NCI-H2029 treated with DMSO at 0.1 percent for 48 hours (cell line): ENCODE measurements around the gene TBPL2.
"Not testable (repeated sequence)": the region's sequence is repeated elsewhere in the genome, so short reads cannot be mapped to it uniquely, and the experiment has no call there.

ENCODE experiments used
- DNase-seq: peaks from one replicate; lab custom pipeline; 2025; lab: John Stamatoyannopoulos, UW

The TBPL2 gene

DNA sequence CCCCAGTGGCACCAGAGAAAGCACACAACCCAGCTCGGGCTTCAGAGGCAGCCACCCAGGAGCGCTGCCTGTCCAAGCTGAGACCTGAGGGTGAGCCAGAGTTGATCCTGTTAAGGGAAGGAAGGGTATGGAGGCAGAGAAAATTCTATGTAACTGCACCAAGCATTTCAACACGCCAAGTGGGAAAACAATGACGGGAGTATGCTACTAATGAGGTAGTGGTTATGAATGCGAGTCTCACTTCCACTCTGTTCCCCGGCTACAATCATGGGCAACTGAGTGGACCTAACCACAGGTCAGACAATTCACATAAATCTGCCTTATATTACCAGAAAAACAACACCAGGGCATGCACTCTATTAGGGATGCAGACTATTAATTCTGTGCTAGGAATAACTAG is 38.7 kb downstream of the TBPL2 start:
- no peak for DNase-seq

DNA sequence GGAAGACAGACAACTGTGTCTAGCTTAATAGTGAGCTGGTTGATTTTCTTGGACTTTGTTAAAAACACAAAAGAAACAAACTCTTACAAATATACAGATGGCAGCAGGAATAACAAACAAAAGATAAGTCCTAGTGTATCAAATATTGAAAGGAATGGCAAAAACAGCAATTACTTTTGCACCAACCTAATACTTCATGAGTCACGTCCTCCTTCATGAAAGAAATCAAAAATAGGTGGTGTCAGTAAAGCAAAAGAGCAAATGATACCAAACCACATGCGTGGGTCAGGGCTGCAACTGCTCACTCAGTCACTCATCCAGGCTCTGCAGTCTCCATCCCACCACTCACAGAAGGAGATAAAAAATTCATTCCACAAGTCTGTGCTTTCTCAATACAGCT is 40.6 kb downstream of the TBPL2 start:
- DNase-seq: no peak

DNA sequence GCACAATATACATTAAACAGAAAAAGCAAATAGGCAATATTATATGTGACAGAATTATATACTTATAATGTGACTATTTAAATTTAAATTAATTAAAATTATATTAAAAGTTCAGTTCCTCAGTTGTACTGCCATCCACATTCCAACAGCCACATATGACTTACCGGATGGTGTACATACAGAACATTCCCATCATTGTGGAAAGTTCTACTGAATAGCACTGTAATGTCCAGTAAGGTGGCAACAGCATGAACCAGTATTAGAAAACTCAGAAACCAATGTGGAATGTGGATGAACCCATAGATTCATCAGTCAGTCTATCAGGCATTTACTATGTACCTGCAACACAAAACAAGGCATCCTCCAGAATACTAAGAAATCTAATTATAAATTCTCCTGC is 41.2 kb downstream of the TBPL2 start:
- DNase-seq: no peak

DNA sequence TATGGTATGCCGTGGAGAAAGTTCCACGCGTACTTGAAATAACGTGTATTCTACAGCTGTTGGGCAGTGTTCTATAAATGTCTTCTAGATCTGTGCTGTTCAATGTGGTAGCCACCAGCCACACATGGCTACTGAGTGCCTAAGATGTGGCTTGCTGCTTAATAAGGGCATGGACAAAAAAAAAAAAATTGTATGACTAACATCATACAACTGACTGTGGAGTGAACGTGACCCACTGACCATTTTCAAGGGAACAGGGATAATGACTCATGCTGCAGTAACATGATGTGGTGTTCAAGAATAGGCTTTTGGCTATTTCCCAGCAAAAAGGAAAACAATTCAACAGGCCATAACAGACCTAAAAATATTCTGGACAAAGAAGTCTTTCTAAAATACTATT is 41.7 kb downstream of the TBPL2 start:
- no peak for DNase-seq

DNA sequence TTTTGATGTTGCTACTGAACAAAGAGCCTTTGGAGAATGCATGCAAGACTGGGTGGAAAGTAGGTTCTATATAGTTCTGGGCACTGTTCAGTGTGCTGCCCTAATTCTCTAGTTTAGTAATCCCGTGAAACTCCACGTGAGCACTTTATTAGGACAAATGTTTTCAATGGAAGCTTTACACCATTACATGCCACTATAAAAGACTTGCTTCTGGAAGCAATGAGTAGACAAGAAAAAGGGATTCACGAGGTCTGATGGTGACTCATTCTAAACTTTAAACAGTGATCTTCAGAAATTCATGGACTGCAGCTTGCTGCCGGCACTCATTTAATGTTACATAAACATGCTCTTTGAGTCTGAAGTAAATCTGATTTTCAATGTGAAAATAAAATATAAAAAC is 51.1 kb downstream of the TBPL2 start:
- no peak for DNase-seq

DNA sequence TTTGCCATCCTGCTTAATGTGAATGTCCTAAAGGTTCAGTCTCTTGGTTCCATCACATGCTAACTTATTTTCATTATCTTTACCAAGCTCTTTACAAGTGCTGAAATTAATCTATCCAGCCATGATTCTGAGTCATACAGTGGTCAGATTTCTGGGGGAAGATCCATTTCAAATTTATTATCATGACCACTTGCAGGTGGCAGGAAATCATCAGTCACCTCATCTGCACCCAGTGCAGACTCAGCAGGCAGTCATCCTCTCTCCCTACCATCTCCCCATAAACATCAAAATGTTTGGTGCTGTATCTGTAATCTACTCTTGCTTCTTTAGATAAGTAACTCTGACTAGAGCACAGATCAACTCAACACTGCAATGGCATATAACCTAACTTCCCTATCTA is 52.3 kb downstream of the TBPL2 start:
- DNase-seq: no peak

DNA sequence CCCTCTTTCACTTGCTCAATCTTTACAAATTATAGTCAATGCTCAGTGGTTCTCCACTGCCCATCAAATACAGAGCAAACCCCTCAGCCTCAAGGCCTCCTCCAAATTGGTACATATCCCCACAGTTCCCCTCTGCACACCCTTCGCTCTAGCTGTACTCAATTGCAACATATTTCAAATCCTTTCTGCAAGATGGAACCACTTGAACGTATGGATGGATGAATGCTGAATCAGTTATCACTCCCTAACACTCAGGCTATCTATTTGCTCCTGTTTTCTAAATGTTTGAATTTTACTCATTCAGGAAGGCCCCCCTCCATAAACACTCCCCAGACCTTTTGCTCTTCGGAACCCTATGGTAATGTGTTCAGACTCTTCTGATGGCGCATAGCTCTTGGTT is 53.3 kb downstream of the TBPL2 start:
- no peak for DNase-seq

DNA sequence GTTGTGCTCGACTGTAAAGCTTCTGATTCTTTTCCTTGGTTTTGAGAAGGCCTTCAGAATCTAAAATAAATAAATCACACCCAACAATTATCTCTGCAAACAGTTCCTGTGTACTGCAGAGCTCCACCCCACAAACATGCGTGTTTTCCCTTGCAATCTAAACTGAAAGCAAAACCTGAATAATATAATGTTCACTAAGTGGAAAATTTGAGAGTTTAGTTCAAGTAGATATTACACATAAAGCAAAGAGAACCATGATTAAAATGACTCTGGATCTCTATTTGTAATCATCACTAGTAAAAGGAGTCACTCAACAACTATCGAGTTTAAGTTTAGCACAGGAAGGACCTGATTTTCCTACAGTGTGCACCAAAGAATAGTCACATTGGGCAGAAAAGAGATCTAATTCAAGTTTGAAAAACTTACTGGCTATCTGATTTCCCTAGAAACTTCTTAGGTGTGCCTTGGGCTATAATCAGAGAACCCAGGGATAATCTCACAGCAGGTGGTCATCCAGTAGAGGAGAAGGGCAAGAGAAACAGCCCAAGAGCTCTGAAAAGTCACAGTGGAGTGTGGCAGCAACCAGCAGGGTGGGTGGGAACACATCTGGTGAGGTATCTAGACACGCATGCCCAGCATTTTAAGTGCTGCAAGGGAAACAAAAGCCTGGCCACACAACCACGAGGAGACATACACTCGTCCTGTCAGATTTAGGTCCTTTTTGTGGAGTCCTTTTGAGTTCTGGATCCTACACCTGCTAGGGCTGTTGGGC is 54.2 kb downstream of the TBPL2 start:
- no peak for DNase-seq

DNA sequence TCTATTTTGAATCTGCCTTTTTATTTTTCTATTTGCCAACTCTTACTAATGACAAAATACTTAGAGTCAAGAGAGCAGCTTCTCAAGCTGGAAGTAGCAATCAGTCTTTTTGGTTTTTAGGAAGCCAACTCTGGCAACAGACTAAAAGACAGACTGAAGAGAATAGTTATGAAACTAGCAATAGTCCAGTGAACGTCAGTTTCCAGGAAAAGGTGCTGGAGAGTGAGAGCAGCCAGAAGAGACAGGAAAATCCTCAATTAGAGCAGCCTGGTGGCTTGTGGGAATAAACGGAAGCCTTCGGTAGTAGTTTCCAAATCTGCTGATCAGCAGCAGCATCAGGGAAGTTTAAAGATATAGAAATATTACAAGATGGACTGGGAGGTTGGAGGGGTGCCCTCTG is 55.9 kb downstream of the TBPL2 start:
- DNase-seq: no peak

DNA sequence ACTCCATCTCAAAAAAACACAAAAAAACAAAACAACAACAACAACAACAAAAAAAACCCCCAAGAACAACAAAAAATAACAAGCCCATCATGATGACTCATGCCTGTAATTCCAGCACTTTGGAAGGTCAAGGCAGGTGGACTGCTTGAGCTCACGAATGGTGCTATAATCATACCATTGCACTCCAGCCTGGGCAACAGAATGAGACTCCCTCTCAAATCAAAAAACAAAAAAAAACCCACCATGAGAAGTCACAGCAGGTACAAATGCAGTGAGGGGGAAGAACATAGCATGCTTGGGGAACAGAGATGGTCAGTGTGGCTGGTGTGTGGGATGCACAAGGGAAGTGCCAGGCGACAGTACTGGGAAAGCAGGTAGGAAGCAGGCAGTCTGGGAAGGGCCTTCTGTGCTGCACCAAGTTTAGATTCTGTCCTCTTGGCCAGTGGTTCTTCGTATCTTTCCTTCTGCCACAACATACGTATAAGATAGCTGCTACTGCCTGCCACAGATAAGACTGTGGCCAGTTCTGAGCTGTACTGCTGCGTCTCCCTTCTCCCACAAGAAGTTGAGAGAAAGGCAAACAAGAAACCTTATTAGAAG is 56.8 kb downstream of the TBPL2 start:
- no peak for DNase-seq

DNA sequence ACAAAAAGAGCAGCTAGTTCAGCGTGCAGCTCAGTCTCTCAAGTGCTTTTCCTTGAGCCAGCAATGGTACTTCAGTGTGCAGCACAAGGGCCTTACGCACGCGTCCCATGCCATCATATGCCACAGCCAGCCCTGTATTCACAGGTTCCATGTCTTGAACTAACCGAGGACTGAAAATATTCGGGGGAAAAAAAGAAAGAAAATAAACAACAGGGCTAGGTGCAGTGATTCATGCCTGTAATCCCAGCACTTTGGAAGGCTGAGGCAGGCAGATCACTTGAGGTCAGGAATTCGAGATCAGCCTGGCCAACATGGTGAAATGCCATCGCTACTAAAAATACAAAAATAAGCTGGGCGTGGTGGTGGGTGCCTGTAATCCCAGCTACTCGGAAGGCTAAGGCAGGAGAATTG is 57.4 kb downstream of the TBPL2 start:
- not testable (repeated sequence) for DNase-seq

DNA sequence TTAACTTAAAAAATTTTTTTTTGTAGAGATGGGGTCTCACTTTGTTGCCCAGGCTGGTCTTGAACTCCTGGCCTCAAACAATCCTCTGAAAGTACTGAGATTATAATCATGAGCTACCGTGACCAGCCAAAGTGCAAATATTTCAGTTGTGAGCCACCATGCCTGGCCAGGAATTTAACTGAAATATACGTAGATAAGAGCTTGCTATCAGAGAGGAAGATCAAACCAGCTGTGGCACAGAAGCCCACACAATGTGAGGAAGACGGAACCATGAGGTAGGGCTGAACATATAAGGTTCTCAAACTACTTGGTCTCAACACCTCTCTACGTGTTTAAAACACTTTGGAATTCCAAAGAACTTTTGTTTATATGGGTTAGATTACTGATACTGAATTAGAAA is 57.9 kb downstream of the TBPL2 start:
- no peak for DNase-seq

DNA sequence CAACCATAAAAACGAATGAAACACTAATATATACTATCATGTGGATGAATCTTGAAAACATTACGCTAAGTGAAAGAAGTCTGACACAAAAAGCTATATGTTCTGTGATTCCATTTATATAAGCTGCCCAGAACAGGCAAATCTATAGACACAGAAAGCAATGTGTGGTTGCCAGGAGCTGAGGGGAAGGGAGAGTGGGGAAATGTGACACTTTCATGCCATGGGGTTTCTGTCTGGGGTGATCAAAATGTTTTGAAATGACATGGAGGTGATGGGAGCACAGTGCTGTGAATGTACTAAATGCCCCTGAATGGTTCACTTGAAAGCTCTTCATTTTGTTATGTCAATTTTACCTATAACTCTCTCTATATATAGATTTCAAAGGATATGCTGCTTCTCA is 58.9 kb downstream of the TBPL2 start:
- DNase-seq: no peak

DNA sequence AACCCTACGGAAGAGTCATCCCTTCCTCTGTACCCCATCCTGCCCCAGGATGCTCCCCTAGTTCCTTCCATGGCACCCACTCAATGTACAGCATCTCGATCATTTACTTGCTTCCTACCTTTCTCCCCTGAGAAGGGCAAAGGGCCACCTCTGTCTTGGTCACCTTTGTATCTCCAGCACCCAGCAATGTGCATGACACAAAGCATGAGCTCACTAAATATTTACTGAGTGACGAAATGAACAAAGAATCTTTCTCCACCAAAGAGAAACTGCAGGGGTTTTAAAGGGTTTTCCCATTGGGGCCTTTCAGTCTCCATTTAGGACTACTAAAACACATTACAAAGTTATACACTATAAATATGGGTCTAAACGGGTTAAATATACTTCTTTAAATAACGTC is 59.4 kb downstream of the TBPL2 start:
- no peak for DNase-seq

DNA sequence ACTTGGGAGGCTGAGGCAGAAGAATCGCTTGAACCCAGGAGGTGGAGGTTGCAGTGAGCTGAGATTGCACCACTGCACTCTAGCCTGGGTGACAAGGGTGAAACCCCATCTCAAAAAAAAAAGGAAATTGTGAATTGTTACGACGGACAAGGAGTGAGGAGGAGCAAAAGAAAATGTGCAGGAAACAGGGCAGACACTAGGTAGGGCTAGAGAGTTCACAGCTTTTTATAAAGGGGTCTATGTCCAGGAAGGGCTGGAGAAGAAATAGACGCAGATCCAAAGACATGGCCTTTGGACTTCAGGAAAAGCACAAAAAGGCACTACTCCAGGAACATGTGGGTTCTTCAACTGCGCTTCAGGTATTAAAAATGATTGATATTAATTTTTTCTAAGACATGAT is 63.2 kb downstream of the TBPL2 start:
- DNase-seq: no peak

DNA sequence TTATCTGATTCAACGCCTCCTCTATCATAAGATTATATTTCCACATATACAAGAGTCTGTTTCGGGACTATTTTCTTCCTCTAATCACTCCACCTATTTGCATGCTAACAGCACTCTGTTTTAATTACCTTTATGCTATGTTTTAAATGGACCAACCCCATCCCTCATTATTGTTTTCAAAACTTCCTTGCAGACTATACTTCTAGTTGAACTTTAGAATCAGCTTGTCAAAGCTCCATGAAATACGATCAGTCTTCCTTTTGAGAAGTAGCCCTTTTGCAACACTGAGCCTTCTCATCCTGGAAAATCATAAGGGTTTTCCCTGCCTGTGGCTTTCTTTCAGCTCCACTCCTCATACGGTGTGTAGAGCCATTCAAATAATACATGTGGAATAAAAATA is 65.6 kb downstream of the TBPL2 start:
- no peak for DNase-seq

DNA sequence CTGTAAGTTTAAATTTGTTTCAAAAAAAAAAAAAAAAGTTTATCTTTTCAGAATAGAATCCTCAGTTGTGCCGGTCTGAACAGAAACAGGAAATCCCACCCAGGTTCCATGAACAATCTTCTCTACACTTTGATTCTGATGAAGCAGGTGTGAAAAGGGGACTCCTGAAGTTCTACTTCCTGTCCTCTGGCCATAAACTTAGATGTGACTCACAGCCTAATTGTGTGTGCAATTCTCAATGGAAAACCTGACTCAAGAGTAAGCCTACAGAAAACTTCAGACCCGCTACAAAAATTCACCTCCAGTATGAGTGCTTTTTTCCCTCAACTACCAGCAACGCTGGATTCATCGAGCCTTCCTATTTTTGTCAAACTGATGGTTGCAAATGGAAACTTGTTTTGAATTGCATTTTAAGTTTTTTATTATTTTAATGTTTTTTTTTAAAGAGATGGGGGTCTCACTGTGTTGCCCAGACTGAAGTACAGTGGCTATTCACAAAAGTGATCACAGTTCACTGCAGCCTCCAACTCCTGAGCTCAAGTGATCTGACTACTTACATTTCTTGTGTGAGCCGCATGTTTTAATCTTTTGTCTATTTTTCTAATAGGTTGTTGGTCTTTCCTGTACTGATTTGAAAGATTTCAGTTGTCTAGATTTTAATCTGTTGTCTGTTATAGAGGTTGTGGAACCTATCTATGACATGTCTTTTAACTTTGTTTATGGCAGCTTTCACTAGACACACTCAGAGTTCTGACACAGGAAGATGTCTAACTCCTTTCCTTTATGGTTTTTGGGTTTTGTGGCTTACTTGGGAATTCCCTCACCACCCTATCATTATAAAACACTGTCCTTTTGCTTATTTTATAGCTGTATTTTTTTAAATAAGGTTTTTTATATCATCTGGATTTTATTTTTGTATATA is 66.4 kb downstream of the TBPL2 start:
- DNase-seq: no peak

DNA sequence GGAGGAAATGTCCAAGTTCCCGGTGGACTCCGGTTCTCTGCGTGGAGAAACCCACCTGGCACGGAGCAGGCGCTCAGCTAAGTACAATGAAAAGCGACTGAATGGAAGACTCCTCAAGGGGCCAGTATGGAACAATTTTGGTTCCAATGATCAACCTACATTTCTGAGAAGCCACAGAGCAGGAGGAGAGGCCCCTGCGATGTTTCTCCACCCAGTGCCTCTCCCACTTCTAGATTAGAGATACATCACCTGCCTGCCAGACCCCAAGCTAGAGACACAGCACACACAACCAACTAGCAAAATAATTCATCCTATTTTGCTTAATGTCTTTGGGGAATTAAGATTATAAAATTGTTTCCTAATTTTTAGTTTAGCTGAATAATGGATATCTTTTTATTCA is 67.6 kb downstream of the TBPL2 start:
- no peak for DNase-seq

DNA sequence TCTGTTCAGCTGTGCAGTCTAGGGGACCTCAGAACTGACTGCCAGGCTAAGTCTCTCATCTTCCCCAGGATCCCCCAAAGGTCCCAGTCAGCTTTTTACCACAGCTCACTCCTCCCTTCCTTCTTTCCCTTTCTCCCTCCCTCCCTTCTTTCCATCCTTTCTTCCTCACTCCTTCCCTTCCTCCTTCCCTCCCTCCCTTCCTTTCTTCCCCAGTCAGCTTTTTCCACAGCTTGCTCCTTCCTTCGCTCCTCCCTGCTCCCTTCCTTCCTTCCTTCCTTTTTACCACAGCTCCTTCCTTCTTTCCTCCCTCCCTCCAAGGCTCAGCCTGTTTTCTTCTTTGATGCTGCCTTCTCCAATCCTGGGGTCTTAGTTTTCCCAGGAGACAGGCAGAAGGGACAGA is 68.0 kb downstream of the TBPL2 start:
- no peak for DNase-seq

DNA sequence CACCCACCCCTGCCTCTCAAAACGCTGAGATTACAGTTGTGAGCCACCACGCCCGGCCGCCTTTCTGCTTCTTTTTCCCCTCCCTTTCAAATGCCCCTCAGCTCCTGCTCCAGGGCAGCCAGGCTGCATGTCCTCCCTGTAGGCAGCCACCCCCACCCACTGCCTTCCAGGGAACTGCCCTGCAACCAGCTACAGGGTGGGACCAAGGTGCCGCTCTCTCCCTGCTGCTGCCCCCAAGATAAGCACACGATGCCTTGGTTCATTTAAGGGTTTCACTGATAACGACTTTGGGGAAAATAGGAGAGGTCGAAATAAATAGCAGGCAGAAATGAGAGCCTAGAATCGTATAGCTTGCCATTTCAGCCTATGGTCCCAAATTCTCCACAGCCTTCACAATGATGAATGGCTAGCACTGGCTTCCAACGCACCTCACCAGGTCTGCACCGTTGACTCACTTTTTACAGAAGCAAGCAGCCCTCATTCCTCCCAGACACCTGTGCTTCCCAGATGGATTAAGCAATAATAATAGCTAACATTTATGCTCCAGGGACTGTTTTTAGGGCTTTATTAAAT is 69.4 kb downstream of the TBPL2 start:
- no peak for DNase-seq

DNA sequence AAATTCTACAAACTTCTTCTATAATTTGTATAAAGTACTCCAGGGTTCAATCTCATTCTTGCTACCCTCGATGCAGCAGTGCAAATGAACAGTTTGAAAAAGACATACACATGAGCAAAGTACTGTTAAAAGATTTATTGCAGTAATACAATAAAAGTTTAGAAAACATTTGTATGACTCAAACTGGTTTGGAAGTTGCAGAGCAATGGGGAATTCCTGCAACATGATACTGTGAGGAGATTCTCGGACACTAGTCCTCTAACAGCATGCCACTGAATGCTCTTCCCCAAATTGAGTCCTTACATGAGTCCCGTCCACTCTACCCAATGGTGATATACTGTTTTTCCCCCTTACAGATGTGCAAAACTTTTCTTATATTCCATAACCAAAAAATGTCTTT is 74.1 kb downstream of the TBPL2 start:
- DNase-seq: no peak
